Activated naive CD8-positive, alpha-beta T cell treated with anti-CD3 and anti-CD28 coated beads, Interleukin-2, amount 10 ng/mL, durations not matched to agents 7 days and 5 days (primary cell): ENCODE data around the gene UBASH3B. TPM values are rescaled to one million over a fixed set of nuclear protein-coding genes. Genes with fewer than 3 reads are reported as not detected.

ENCODE experiments used
- ATAC-seq: fragments of 150-1000 bp; cut with Tn5 transposase; one replicate; pipeline ENCODE4 v1.10.0; 2021; ENCODE audit warnings: low read depth, moderate library complexity
- POLR2A ChIA-PET: fragments of 350-600 bp; sonication (Branson Sonifier 250); formaldehyde crosslinking; loops from one replicate; lab custom pipeline; 2021; ENCODE audit warnings: antibody characterized with exemption; lab: Charles Lee
- DNase-seq: peaks from one replicate; pipeline ENCODE4 v3.0.0; 2021
- H3K27ac Mint-ChIP-seq: one replicate; pipeline ENCODE4 v1.8.0; 2022; ENCODE audit warnings: mild to moderate bottlenecking, mixed read lengths
- H3K27me3 Mint-ChIP-seq: one replicate; pipeline ENCODE4 v1.8.0; 2022; ENCODE audit warnings: mild to moderate bottlenecking, moderate library complexity, mixed read lengths
- H3K36me3 Mint-ChIP-seq: one replicate; pipeline ENCODE4 v1.8.0; 2021; ENCODE audit warnings: mild to moderate bottlenecking, mixed read lengths
- H3K4me1 Mint-ChIP-seq: one replicate; pipeline ENCODE4 v1.8.0; 2021; ENCODE audit warnings: mixed read lengths
- H3K4me3 Mint-ChIP-seq: one replicate; pipeline ENCODE4 v1.8.0; 2022; ENCODE audit warnings: mild to moderate bottlenecking, moderate library complexity, mixed read lengths
- H3K9me3 Mint-ChIP-seq: one replicate; pipeline ENCODE4 v1.8.0; 2021; ENCODE audit warnings: mixed read lengths
- total RNA-seq, 2 experiments: library from RNA; stranded (reverse); gene quantifications; one replicate each; pipeline ENCODE4 v1.2.3, GENCODE V29; 2021

UBASH3B gene
- total RNA-seq, 2 experiments from 2014 or later = 40.7 to 44.8 TPM

DNA sequence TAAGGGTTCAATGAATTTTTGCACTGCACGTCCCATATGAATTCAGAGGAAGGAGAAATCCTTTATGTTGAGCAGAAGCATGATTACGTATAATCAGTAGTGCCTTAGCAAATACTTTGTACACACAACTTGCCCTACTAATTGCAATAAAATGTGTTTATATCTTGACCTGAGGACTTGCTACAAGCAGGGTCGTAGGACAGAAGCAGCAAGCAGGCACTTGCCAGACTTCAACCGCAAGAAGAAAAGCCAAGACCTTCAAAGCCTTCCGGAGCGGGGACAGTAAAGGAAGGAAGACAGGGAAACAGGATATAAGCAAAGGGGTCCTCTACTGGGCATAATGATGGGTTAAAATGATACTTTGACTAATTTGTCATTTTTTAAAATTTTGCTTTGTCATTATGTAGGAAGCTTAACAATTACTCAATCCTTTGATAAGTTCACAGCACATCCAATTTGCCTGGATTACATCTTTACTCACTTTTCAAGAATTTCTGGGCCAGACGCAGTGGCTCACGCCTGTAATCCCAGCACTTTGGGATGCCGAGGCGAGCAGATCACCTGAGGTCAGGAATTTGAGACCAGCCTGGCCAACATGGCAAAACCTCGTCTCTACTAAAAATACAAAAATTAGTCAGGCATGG is 23.2 kb upstream of the UBASH3B start:
- no peak overlapping the region for H3K4me3 Mint-ChIP-seq
- ATAC-seq = no peak
- POLR2A ChIA-PET = no interaction called here

GRCh38 chr11:122633219-122633829 is 22.2 kb upstream of the UBASH3B start:
- no peak for DNase-seq
- H3K4me3 Mint-ChIP-seq = no peak overlapping the region
- no peaks in the 10 kb centered on the region for H3K27me3 Mint-ChIP-seq
- H3K4me1 Mint-ChIP-seq = peaks cover 28% of the 10 kb centered on the region
- no peaks in the 10 kb centered on the region for H3K36me3 Mint-ChIP-seq
- POLR2A ChIA-PET = interaction anchor here (2.0 kb wide), 1 partner anchor 123 kb away, joined by 8 read pairs; no protein-coding TSS in a partner anchor
- no peak overlapping the region for H3K27ac Mint-ChIP-seq
- no peaks in the 10 kb centered on the region for H3K9me3 Mint-ChIP-seq
- peak; percentile 31 for ATAC-seq

More for the DNA sequence above, 23.2 kb upstream of the UBASH3B start:
- no peak overlapping the region for H3K27ac Mint-ChIP-seq
- no peak for DNase-seq
- H3K36me3 Mint-ChIP-seq = no peaks in the 10 kb centered on the region
- peaks cover 23% of the 10 kb centered on the region for H3K4me1 Mint-ChIP-seq
- H3K9me3 Mint-ChIP-seq = no peaks in the 10 kb centered on the region
- H3K27me3 Mint-ChIP-seq = no peaks in the 10 kb centered on the region

GRCh38 chr11:122634501-122634900 is 21.0 kb upstream of the UBASH3B start:
- no peak overlapping the region for H3K4me3 Mint-ChIP-seq
- ATAC-seq (no peak), DNase-seq (no peak)
- no peaks in the 10 kb centered on the region for H3K9me3 Mint-ChIP-seq
- no peaks in the 10 kb centered on the region for H3K36me3 Mint-ChIP-seq
- H3K27ac Mint-ChIP-seq = no peak overlapping the region
- no peaks in the 10 kb centered on the region for H3K27me3 Mint-ChIP-seq
- H3K4me1 Mint-ChIP-seq = peaks cover 21% of the 10 kb centered on the region
- POLR2A ChIA-PET = interaction anchor here (2.0 kb wide), 1 partner anchor 122 kb away, joined by 8 read pairs; no protein-coding TSS in a partner anchor

- Mint-ChIP-seq H3K36me3 (no peaks in the 10 kb centered on the region), H3K4me1 (peaks cover 19% of the 10 kb centered on the region), H3K27ac (peak overlapping the region; percentile 52), H3K4me3 (peak overlapping the region; percentile 23), H3K9me3 (no peaks in the 10 kb centered on the region), H3K27me3 (peaks cover 6% of the 10 kb centered on the region)
- DNase-seq (no peak), ATAC-seq (peak; percentile 85)
- POLR2A ChIA-PET = interaction anchor here (0.6 to 3.5 kb wide), 3 partner anchors 19 to 243 kb away, joined by 3 to 10 read pairs (median 6); partner anchors contain the start of gene UBASH3B
Measured at GRCh38 chr11:122637541-122637940, 18.0 kb upstream of the UBASH3B start.

DNA sequence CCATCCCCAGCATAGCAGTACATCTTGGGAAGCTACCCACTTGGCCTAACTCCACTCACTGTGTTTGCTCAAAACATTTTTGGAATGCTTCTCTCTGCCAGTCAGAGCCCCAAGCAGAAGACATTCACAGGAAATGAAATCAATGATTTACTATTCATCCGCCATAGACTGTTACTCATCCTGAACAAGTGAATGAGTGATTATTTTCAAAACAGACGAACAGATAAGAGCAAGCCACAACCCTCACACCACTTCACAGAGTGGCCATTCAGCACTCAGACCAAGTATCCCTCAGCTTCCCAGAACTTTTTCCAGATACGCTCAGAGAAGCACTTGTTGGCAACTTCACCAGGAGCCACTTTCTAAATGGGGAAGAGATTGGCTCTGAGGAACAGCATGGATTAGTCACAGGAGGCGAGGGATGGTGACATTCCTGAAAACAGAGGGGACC is 13.0 kb upstream of the UBASH3B start:
- no peak for ATAC-seq
- Mint-ChIP-seq H3K9me3 (no peaks in the 10 kb centered on the region), H3K4me3 (no peak overlapping the region), H3K27ac (no peak overlapping the region), H3K27me3 (peaks cover 6% of the 10 kb centered on the region), H3K36me3 (no peaks in the 10 kb centered on the region), H3K4me1 (peaks cover 9% of the 10 kb centered on the region)
- no peak for DNase-seq
- POLR2A ChIA-PET = no interaction called here

DNA sequence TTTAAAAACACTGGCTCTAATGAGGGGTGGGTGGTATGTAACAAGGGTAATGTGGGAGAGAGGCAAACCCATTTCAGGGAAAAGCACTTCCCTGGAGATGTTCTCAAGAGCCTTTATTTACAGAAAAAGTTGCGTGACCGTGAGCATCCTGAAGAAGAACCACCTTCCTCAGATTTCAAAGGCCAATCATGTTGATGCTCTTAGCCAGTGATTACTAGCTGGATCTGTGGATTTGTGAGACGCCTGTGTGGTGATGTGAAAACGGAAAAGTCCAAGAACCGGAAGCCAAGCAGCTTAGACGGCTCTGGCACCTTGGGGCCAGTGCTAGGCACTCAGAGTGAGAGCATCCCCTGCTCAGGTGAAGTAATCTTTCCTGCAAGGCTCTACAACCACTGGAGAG is 12.6 kb upstream of the UBASH3B start:
- peaks cover 8% of the 10 kb centered on the region for H3K4me1 Mint-ChIP-seq
- POLR2A ChIA-PET = no interaction called here
- no peak overlapping the region for H3K27ac Mint-ChIP-seq
- peaks cover 6% of the 10 kb centered on the region for H3K27me3 Mint-ChIP-seq
- H3K9me3 Mint-ChIP-seq = no peaks in the 10 kb centered on the region
- H3K4me3 Mint-ChIP-seq = no peak overlapping the region
- ATAC-seq (no peak), DNase-seq (no peak)
- H3K36me3 Mint-ChIP-seq = no peaks in the 10 kb centered on the region

- DNase-seq (no peak), ATAC-seq (no peak)
- Mint-ChIP-seq H3K27me3 (peaks cover 5% of the 10 kb centered on the region), H3K4me1 (peaks cover 11% of the 10 kb centered on the region), H3K9me3 (no peaks in the 10 kb centered on the region), H3K4me3 (no peak overlapping the region), H3K27ac (no peak overlapping the region), H3K36me3 (no peaks in the 10 kb centered on the region)
- POLR2A ChIA-PET = interaction anchor here (2.0 kb wide), 1 partner anchor 10 kb away, joined by 7 read pairs; the partner anchor contains the start of gene UBASH3B
Measured at GRCh38 chr11:122645847-122646246, 9.7 kb upstream of the UBASH3B start.

DNA sequence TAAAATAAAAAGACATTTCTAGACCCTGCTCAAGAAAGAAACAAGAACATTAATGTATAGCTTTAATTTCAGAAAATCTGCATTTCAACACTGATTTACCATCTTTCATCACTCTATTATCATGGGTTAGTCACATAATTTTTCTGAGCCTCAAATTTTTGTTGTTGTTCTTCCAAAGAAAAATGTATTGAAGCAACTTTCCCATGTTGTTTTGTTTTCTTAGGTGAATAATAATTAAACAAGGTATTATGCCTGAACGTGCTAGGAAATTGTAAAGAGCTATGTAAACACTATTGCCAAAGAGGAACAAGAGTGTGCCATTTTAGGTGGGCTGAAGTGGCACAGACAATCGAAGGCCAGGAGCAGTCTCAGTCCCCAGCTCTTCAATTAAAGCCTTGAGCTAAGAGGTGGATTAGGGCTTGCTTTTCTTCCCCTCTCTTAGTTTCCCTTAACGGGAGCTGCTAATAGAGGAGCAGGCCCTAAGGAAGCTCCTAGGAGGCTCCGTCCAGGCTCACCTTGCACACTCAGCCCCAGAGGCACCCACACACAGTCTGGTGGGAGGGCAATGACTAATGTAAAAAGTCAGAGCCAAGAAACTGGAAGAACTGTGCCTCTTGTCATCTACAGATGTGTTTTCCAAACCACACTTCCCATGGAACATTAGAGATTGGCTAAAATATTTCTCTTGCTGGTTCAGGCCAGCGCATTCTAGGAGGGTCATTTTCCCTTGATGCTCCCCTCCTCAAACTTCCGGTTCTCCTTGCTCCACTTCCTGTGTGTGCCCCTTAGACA is 8.8 kb upstream of the UBASH3B start:
- Mint-ChIP-seq H3K27me3 (peaks cover 5% of the 10 kb centered on the region), H3K4me3 (no peak overlapping the region), H3K27ac (no peak overlapping the region), H3K4me1 (peaks cover 11% of the 10 kb centered on the region), H3K36me3 (no peaks in the 10 kb centered on the region), H3K9me3 (no peaks in the 10 kb centered on the region)
- ATAC-seq (no peak), DNase-seq (no peak)
- POLR2A ChIA-PET = interaction anchor here (0.7 to 2.0 kb wide), 2 partner anchors 9 to 416 kb away, joined by 3 to 7 read pairs; partner anchors contain the start of genes HSPA8 and UBASH3B

DNA sequence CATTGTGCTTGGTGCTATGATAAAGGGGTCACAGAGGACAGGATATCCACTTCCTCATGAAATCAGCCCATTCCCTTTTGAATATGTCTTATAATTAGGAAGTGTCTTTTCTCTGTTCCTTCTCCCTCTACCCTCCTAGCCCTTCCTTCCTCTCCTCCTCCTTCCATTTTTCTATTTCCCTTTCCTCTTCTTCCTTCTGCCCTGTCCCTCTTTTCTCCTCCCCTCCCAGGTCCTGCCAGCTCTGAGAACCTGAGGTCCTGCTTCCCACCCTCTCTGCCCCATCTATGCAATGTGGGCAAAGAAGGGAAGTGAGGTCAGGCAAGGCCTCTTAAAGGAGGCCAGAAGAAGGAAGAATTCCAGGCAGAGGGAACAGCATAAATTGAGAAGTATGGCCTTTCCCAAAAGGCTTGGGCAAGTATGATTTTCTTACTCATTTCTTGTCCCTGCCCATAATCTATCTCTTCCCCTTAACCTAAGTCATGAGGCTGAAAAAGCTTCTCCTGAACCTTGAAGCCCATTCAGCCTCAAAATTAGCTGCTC is 7.7 kb upstream of the UBASH3B start:
- Mint-ChIP-seq H3K27me3 (peaks cover 2% of the 10 kb centered on the region), H3K36me3 (no peaks in the 10 kb centered on the region), H3K4me1 (peaks cover 8% of the 10 kb centered on the region), H3K4me3 (no peak overlapping the region), H3K9me3 (no peaks in the 10 kb centered on the region), H3K27ac (no peak overlapping the region)
- no peak for DNase-seq
- no peak for ATAC-seq
- POLR2A ChIA-PET = interaction anchor here (2.0 kb wide), 1 partner anchor 8 kb away, joined by 7 read pairs; the partner anchor contains the start of gene UBASH3B

DNA sequence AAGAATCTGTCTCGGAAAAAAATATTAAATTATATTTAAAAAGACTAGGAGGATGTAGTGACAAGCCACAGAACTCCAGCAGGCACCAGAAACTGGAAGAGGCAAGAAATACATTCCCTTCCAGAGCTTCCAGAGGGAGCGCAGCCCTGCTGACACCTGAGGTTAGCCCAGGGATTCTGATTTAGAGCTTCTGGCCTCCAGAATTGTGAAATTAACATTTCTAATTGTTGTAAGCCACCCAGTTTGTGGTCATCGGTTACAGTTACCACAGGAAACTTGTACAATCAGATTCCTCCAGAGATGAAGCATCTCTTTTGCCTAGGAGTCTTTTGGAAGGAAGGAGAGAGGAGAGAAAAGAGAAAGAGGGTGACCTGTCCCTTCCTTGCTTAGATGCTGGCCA is 6.4 kb upstream of the UBASH3B start:
- H3K27ac Mint-ChIP-seq = no peak overlapping the region
- DNase-seq (no peak), ATAC-seq (no peak)
- H3K4me3 Mint-ChIP-seq = no peak overlapping the region
- H3K9me3 Mint-ChIP-seq = no peaks in the 10 kb centered on the region
- peaks cover 1% of the 10 kb centered on the region for H3K36me3 Mint-ChIP-seq
- H3K27me3 Mint-ChIP-seq = peaks cover 7% of the 10 kb centered on the region
- peaks cover 8% of the 10 kb centered on the region for H3K4me1 Mint-ChIP-seq
- POLR2A ChIA-PET = no interaction called here

DNA sequence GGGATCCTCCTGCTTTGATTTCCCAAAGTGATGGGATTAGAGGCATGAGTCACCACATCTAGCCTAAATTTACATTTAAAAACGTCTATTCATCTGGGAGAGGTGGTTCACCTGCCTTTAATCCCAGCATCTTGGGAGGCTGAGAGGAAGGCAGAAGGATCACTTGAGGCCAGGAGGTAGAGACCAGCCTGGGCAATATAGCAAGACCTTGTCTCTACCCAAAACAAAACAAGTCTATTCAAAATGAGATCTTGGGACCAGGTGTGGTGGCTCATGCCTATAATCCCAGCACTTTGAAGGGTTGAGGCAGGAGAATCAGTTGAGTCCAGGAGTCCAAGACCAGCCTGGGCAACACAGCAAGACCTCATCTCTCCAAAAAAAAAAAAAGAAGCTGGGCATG is 4.9 kb upstream of the UBASH3B start:
- H3K27ac Mint-ChIP-seq = no peak overlapping the region
- H3K4me3 Mint-ChIP-seq = no peak overlapping the region
- ATAC-seq (no peak), DNase-seq (no peak)
- no peaks in the 10 kb centered on the region for H3K9me3 Mint-ChIP-seq
- peaks cover 17% of the 10 kb centered on the region for H3K4me1 Mint-ChIP-seq
- peaks cover 16% of the 10 kb centered on the region for H3K27me3 Mint-ChIP-seq
- POLR2A ChIA-PET = no interaction called here
- H3K36me3 Mint-ChIP-seq = peaks cover 1% of the 10 kb centered on the region

DNA sequence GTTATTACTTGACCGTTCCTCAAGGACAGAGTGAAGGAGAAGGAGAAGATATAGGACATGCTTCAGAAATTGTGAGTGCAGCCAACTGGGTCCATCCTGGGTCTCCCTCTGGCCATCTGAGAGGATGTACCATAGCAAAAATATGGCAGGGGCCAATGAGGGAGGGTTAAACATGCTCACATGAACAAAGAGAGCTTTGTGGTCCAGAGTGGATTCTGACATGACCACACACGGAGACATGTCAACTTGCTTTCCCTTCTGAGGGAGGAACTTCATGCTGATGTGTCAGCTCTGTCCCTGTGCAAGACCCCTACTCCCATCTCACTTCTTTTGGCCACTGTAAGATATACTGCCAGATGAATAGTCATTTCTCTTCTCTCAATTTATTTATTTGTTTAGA is 3.0 kb upstream of the UBASH3B start:
- Mint-ChIP-seq H3K4me1 (peaks cover 20% of the 10 kb centered on the region), H3K9me3 (no peaks in the 10 kb centered on the region), H3K27ac (no peak overlapping the region), H3K4me3 (no peak overlapping the region), H3K36me3 (peaks cover 1% of the 10 kb centered on the region), H3K27me3 (peaks cover 16% of the 10 kb centered on the region)
- no peak for DNase-seq
- ATAC-seq = no peak
- POLR2A ChIA-PET = no interaction called here
